WERI-Rb-1 (cell line): Measurements from ENCODE around the gene CHD5.
A peak's percentile ranks its signal among the peaks of the same experiment; 100 is the strongest.

Experiments used
- DNase-seq: peaks from one replicate; pipeline ENCODE4 v3.0.0-alpha.2; 2020
- H3K27ac ChIP-seq: fragments of 250-450 bp; sonication (Bioruptor Pico); 2 replicates; pipeline ENCODE4 v1.5.1; 2020; ENCODE audit warnings: mild to moderate bottlenecking, moderate library complexity
- H3K27me3 ChIP-seq: fragments of 250-450 bp; sonication (Bioruptor Pico); 2 replicates; pipeline ENCODE4 v1.5.1; 2021; ENCODE audit warnings: mild to moderate bottlenecking, low read depth, moderate library complexity; ENCODE audit not compliant: insufficient read depth, severe bottlenecking
- H3K36me3 ChIP-seq: fragments of 250-450 bp; sonication (Bioruptor Pico); 2 replicates; pipeline ENCODE4 v1.5.1; 2020; ENCODE audit warnings: mild to moderate bottlenecking, moderate library complexity
- H3K4me3 ChIP-seq: 2 replicates; pipeline ENCODE4 v1.5.1; 2011; ENCODE audit warnings: low read depth, mild to moderate bottlenecking, control low read depth, low read length
- H3K9me3 ChIP-seq: fragments of 250-450 bp; sonication (Bioruptor Pico); 2 replicates; pipeline ENCODE4 v1.5.1; 2021; ENCODE audit warnings: mild to moderate bottlenecking, moderate library complexity; ENCODE audit not compliant: severe bottlenecking
- CTCF ChIP-seq: IDR thresholded peaks from 2 replicates; pipeline ENCODE4 v1.5.1; 2011; ENCODE audit warnings: low read depth, mild to moderate bottlenecking, control low read depth, inconsistent platforms, low read length

The CHD5 gene

GRCh38 chr1:6103111-6103853 lies 76.8 kb downstream of the CHD5 start:
- TF ChIP-seq CTCF: no peak
- no peak overlapping the region for H3K4me3 ChIP-seq

GRCh38 chr1:6102532-6102845 lies 77.6 kb downstream of the CHD5 start:
- Histone ChIP-seq H3K27ac (no peak overlapping the region), H3K36me3 (peaks cover 3% of the 10 kb centered on the region; the same call in 1 of the 2 replicates), H3K27me3 (no peaks in the 10 kb centered on the region), H3K9me3 (no peaks in the 10 kb centered on the region), H3K4me3 (no peak overlapping the region)
- TF ChIP-seq CTCF: no peak
- DNase-seq: no peak

More at GRCh38 chr1:6103111-6103853, 76.8 kb downstream of the CHD5 start:
- Histone ChIP-seq H3K36me3 (peaks cover 3% of the 10 kb centered on the region; the same call in 1 of the 2 replicates), H3K27me3 (no peaks in the 10 kb centered on the region), H3K9me3 (no peaks in the 10 kb centered on the region), H3K27ac (no peak overlapping the region)
- DNase-seq: no peak

- no peak overlapping the region for H3K4me3 ChIP-seq
- no peaks in the 10 kb centered on the region for H3K27me3 ChIP-seq
- H3K9me3 ChIP-seq: no peaks in the 10 kb centered on the region
- H3K36me3 ChIP-seq: peaks cover 3% of the 10 kb centered on the region; the same call in 1 of the 2 replicates
- no peak for DNase-seq
- TF ChIP-seq CTCF: no peak
- no peak overlapping the region for H3K27ac ChIP-seq
These were observed 78.1 kb downstream of the CHD5 start for GRCh38 chr1:6101826-6102531.

GRCh38 chr1:6100861-6101783 lies 79.0 kb downstream of the CHD5 start:
- Histone ChIP-seq H3K27me3 (no peaks in the 10 kb centered on the region), H3K9me3 (no peaks in the 10 kb centered on the region), H3K4me3 (no peak overlapping the region), H3K36me3 (peaks cover 3% of the 10 kb centered on the region; the same call in 1 of the 2 replicates), H3K27ac (no peak overlapping the region)
- DNase-seq: no peak
- TF ChIP-seq CTCF: no peak

- 0 out of 2 replicates have a peak, but pooled peaks have one; percentile 11 for TF ChIP-seq CTCF
- peak; percentile 31 for DNase-seq
These were observed 80.0 kb downstream of the CHD5 start for GRCh38 chr1:6099787-6100765.

More at GRCh38 chr1:6099787-6100765, 80.0 kb downstream of the CHD5 start:
- H3K9me3 ChIP-seq: no peaks in the 10 kb centered on the region
- no peak overlapping the region for H3K27ac ChIP-seq
- no peaks in the 10 kb centered on the region for H3K27me3 ChIP-seq
- no peak overlapping the region for H3K4me3 ChIP-seq
- H3K36me3 ChIP-seq: peaks cover 2% of the 10 kb centered on the region; the same call in 1 of the 2 replicates
